ENCODE measurements around the gene DRAM1. TPM values are rescaled to one million over a fixed set of nuclear protein-coding genes. Genes with fewer than 3 reads are reported as not detected.

DRAM1 gene
- total RNA-seq, 4 donors from 2014 or later, result 22.3 to 37.5 (median 25.4) TPM

- no peak for DNase-seq (ENCODE audit: low spot score)
- no peak for ATAC-seq (ENCODE audit: low FRiP score)
- no peak for TF ChIP-seq CTCF (IDR thresholded peaks at IDR 0.05)
These were observed 89.1 kb downstream of the DRAM1 start for GRCh38 chr12:101966496-101966895.

- ATAC-seq (ENCODE audit: low FRiP score), result no peak
- TF ChIP-seq CTCF (IDR thresholded peaks at IDR 0.05), result no peak
These were observed 90.1 kb downstream of the DRAM1 start for GRCh38 chr12:101967506-101967905.

GRCh38 chr12:101968770-101969169 lies 91.4 kb downstream of the DRAM1 start:
- ATAC-seq (ENCODE audit: low FRiP score) (no peak), DNase-seq (ENCODE audit: low spot score) (no peak)
- TF ChIP-seq CTCF (IDR thresholded peaks at IDR 0.05), result no peak

More at GRCh38 chr12:101967506-101967905, 90.1 kb downstream of the DRAM1 start:
- DNase-seq (ENCODE audit: low spot score), result no peak

Small RNAs within 50 kb of the gene (small RNA-seq; reads per million reads assigned to genes)
- gene RNA5SP369 (not detected), gene RNU6-1183P (not detected)

Other genes starting within 250 kb of the DRAM1 start
- 100 to 1,000 TPM in 1 of 4 donors, 10 to 100 TPM in 3; 43.8 to 107 (median 60.2) TPM for gene CHPT1, start 179.9 kb upstream of the DRAM1 start, total RNA-seq
- under 1 TPM in 2 of 4 donors, not detected in 2; 0.31 to 0.36 TPM for gene SYCP3, start 138.1 kb upstream of the DRAM1 start, total RNA-seq
- 10 to 100 TPM; 18.3 to 28.8 (median 24.8) TPM for gene GNPTAB, start 46.6 kb upstream of the DRAM1 start, total RNA-seq
- 10 to 100 TPM; 44.7 to 95.4 (median 71.7) TPM for gene WASHC3, start 184.4 kb downstream of the DRAM1 start, total RNA-seq
- gene NUP37, start 242.5 kb downstream of the DRAM1 start, total RNA-seq, result 10 to 100 TPM; 14.9 to 22.9 (median 19.0) TPM
- gene PARPBP, start 242.6 kb downstream of the DRAM1 start, total RNA-seq, result 1 to 10 TPM; 1.1 to 4.9 (median 1.3) TPM

Measured in omental fat pad (tissue), 4 donors.